ENCODE data around the gene RARS2.
"Not testable (repeated sequence)": the region's sequence is repeated elsewhere in the genome, so short reads cannot be mapped to it uniquely, and the experiment has no call there.

The RARS2 gene, protein sequence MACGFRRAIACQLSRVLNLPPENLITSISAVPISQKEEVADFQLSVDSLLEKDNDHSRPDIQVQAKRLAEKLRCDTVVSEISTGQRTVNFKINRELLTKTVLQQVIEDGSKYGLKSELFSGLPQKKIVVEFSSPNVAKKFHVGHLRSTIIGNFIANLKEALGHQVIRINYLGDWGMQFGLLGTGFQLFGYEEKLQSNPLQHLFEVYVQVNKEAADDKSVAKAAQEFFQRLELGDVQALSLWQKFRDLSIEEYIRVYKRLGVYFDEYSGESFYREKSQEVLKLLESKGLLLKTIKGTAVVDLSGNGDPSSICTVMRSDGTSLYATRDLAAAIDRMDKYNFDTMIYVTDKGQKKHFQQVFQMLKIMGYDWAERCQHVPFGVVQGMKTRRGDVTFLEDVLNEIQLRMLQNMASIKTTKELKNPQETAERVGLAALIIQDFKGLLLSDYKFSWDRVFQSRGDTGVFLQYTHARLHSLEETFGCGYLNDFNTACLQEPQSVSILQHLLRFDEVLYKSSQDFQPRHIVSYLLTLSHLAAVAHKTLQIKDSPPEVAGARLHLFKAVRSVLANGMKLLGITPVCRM

GRCh38 chr6:87589693-87590416, at the start of gene RARS2, which contains the start of gene ORC3:
Gene RARS2, minus strand, starts transcription at chr6:87589987. Its CDS starts 30 bp downstream, at chr6:87589957.
Gene ORC3, plus strand, starts transcription at chr6:87590135. Its CDS starts 34 bp downstream, at chr6:87590169.
- DNase-seq (ENCODE audit: low read depth in 1 of 2, low spot score in 1 of 2), result peak; percentile 84 to 92

DNA sequence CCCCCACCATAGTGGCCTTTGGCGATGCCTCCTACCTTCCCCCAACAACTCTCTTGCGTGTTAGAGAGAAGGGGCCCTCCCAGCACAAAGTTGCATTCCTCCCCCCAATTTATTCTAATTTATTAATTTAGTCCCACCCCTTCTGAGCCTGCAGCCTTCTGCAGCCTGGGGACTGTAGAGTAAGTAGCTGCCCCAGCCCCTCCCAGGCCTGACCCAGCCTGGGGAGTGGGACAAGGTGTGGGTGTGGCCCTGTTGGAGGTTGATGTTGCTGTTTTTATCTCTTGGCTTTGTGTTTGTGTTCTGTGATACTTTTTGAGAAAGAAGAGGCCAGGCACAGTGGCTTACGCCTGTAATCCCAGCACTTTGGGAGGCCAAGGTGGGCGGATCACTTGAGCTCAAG, 49.6 kb upstream of the RARS2 start:
- no peak for DNase-seq (ENCODE audit: low read depth in 1 of 2, low spot score in 1 of 2)

DNA sequence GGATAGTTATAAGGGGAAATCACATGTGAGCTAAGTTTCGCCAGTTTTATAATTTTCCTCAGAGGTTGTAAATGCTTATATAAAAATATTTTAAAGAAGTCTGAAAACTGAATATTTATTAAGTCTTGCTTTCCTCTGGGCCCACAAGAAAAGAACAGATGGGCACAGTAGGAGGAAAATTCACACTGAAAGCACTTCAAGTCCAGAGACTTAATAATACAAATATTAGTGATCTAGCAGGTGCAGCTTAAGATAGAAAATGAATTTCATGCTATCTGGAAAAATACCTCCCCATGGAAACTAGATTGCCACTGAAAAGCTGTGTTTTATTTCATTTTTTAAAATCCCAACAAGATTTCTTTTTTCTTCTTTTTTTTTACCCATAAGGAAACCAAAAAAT, 47.3 kb upstream of the RARS2 start:
- no peak for DNase-seq (ENCODE audit: low read depth in 1 of 2, low spot score in 1 of 2)

- no peak for DNase-seq (ENCODE audit: low read depth in 1 of 2, low spot score in 1 of 2)
These were observed 46.5 kb upstream of the RARS2 start for GRCh38 chr6:87636315-87636714.

- no peak for DNase-seq (ENCODE audit: low read depth in 1 of 2, low spot score in 1 of 2)
These were observed 44.1 kb upstream of the RARS2 start for GRCh38 chr6:87633851-87634250.

- DNase-seq (ENCODE audit: low read depth in 1 of 2, low spot score in 1 of 2), result no peak
These were observed 41.0 kb upstream of the RARS2 start for GRCh38 chr6:87630746-87631145.

- no peak for DNase-seq (ENCODE audit: low read depth in 1 of 2, low spot score in 1 of 2)
These were observed 39.1 kb upstream of the RARS2 start for GRCh38 chr6:87628881-87629280.

GRCh38 chr6:87628424-87628823, 38.6 kb upstream of the RARS2 start:
- DNase-seq (ENCODE audit: low read depth in 1 of 2, low spot score in 1 of 2), result no peak

DNA sequence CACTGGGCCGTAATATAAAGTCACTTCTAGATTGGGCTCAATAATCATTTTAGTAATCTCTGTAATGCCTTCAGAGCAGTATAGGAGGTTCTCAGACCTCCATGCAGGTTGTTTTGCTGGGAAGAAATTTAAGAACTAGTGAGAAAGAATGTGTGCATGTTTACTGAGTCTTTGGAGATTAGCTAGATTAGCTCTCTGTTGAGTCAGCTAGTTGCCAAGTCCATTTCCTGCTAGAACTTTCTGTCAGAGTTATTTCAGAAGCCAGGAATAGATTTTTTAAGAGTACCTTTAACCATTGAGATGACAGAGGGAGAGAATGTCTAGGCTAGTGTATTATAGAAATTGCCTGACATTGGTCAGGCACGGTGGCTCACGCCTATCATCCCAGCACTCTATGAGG, 33.5 kb upstream of the RARS2 start:
- DNase-seq (ENCODE audit: low read depth in 1 of 2, low spot score in 1 of 2), result no peak

DNA sequence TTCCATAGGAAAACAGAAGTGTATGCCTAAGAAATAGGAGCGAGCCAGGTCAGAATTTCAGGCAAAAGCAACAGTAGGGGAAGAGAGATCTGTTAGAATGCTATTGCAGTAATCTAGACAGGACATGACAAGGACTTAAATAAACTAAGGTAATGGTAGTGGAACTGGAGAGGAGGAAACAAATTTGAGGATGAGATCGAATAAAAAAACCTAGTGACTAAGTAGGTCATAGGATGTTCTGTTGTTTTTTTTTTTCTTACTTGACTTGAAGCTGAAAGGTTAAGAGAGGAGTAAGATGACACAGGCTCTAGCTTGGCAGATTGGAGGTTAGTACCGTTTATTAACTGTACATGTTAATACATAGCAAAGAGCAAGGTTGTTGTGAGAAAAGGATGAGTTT, 28.7 kb upstream of the RARS2 start:
- DNase-seq (ENCODE audit: low read depth in 1 of 2, low spot score in 1 of 2), result no peak

GRCh38 chr6:87617405-87617804, 27.6 kb upstream of the RARS2 start:
- no peak for DNase-seq (ENCODE audit: low read depth in 1 of 2, low spot score in 1 of 2)

GRCh38 chr6:87613018-87613417, 23.2 kb upstream of the RARS2 start:
- DNase-seq (ENCODE audit: low read depth in 1 of 2, low spot score in 1 of 2), result not testable (repeated sequence)

- DNase-seq (ENCODE audit: low read depth in 1 of 2, low spot score in 1 of 2), result no peak
These were observed 19.0 kb upstream of the RARS2 start for GRCh38 chr6:87608802-87609201.

DNA sequence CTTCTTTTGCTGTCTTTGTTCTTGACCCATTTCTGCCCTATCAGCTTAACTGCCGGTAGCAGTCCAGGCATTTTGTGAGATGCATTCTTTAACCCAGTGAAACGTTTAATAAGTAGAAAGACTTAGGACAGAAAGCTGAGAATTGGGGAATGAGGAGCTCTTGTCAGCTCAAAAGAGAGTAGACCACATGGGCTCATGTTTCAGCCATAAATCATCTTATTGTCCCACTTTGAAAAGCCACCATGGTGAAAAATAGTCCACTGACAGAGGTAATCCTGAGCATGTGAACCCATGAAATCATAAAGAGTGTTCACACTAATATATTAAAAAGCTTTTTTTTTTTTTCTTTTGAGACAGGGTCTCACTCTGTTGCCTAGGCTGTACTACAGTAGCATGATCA, 16.4 kb upstream of the RARS2 start:
- DNase-seq (ENCODE audit: low read depth in 1 of 2, low spot score in 1 of 2), result no peak

- DNase-seq (ENCODE audit: low read depth in 1 of 2, low spot score in 1 of 2), result no peak
These were observed 10.8 kb upstream of the RARS2 start for GRCh38 chr6:87600576-87600975.

DNA sequence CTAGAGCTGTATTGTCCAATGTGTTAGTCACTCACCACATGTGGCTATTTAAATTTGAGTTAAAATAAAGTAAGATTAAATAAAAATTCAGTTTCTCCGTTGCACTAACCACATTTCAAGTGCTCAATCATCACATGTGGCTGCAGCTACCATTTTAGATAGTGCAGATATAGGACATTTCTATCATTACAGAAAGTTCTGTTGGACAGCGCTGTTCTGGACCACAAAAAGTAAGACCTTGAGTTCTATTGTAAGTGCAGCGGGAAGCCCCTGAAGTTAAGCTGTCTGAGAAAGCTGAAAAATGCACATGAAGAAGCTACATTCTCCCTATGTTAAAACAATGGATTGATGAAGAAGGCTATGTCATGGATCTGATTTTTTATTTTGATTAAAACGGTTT, 1.2 kb upstream of the RARS2 start:
- DNase-seq (ENCODE audit: low read depth in 1 of 2, low spot score in 1 of 2), result no peak

- DNase-seq (ENCODE audit: low read depth in 1 of 2, low spot score in 1 of 2), result no peak
These were observed 662 bp upstream of the RARS2 start for GRCh38 chr6:87590417-87590880.

DNA sequence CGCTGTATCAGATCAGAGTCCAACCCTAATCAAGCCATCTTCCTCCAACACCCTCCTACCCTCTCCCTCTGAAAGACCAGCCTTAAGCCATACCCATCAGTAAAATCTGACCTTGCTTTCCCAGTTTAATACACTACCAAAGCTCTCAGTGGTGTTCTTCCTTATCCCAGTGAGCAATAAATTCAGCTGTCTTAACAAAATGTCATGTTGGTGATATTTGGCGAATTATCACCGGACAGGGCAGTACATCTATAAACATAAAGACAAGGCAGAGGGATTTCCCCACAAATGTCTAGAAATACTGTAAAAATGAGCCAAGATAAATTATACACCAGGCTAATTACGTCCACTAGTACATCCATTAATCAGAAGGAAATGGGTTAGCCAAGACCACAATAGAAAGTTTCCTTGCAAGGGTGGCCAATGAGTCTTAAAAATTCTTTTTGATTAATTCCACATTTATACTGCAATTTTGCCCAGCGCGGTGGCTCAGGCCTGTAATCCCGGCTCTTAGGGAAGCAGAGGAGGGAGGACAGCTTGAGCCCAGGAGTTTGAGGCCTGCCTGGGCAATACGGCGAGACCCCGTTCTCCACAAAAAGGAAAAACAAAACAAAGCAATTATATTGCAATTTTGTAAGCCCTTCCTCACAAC, 905 bp downstream of the RARS2 start:
- DNase-seq (ENCODE audit: low read depth in 1 of 2, low spot score in 1 of 2), result no peak

- no peak for DNase-seq (ENCODE audit: low read depth in 1 of 2, low spot score in 1 of 2)
These were observed 3.3 kb downstream of the RARS2 start for GRCh38 chr6:87586371-87587077.

DNA sequence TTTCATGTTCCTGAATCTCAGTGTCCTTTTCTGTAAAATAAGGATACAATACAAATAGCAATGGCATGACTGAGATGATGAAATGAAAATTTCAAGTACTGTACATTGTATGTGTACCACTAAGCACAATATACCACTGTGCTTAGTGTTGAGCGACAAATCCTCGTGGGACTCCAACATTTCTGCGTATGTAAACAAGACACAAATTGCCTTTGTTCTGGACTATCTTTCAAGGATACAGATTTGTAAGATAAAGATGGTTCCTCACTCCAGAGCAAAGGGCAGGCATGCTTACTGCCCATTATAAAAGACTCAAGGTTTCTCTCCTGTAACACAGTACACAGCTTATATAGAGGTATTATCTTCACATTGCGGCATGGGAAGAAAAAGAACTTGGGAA, 6.0 kb downstream of the RARS2 start:
- DNase-seq (ENCODE audit: low read depth in 1 of 2, low spot score in 1 of 2), result no peak

DNA sequence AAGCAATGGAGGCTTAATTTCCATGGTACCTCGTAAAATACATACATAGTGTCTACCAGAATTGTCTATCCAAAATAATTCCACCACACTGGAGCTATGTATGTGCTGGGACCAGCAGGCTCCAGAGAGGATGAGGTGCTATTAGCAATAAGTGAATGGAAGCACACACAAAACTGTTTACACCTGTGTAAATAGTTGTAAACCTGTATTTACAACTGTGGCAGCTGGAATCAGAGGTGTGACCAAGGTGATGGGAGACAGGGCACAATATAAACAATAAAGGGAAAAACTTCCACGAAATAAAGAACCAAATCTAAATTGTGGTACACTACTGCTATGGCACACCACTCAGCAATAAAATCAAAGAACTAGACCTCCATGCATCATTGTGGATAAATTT, 14.4 kb downstream of the RARS2 start:
- DNase-seq (ENCODE audit: low read depth in 1 of 2, low spot score in 1 of 2), result no peak

Data from stimulated activated CD4-positive, alpha-beta T cell treated with anti-CD3 and anti-CD28 coated beads, Interleukin-15, amount 100 ng/mL, for 1 hour (primary cell).